Naive B cell (primary cell): Measurements from ENCODE around the gene C22orf42. TPM values are rescaled to one million over a fixed set of nuclear protein-coding genes. Genes with fewer than 3 reads are reported as not detected.
A peak's percentile ranks its signal among the peaks of the same experiment; 100 is the strongest.
"Not testable (repeated sequence)": the region's sequence is repeated elsewhere in the genome, so short reads cannot be mapped to it uniquely, and the experiment has no call there.

ENCODE experiments used
- ATAC-seq, 2 donors: fragments of 150-1000 bp; cut with Tn5 transposase; 2 replicates each; pipeline ENCODE4 v1.10.0; 2021; ENCODE audit warnings: low read depth in 2 of 2, mild to moderate bottlenecking in 2 of 2, moderate library complexity in 2 of 2
- DNase-seq: peaks from one replicate; pipeline ENCODE4 v3.0.0; 2022
- H3K27ac Mint-ChIP-seq, 6 donors: one replicate each; pipeline ENCODE4 v1.8.0; 2020 to 2022; ENCODE audit warnings: mild to moderate bottlenecking in 6 of 6, mixed read lengths in 6 of 6, moderate library complexity in 5 of 6, inconsistent platforms in 2 of 6
- H3K27me3 Mint-ChIP-seq, 3 donors: one replicate each; pipeline ENCODE4 v1.8.0; 2021 to 2022; ENCODE audit warnings: mixed read lengths in 3 of 3, mild to moderate bottlenecking in 1 of 3
- H3K36me3 Mint-ChIP-seq, 2 donors: one replicate each; pipeline ENCODE4 v1.8.0; 2020 to 2022; ENCODE audit warnings: mixed read lengths in 2 of 2, inconsistent platforms in 1 of 2, mild to moderate bottlenecking in 1 of 2
- H3K4me1 Mint-ChIP-seq, 3 donors: one replicate each; pipeline ENCODE4 v1.8.0; 2020 to 2022; ENCODE audit warnings: mixed read lengths in 3 of 3, inconsistent platforms in 1 of 3, mild to moderate bottlenecking in 1 of 3, moderate library complexity in 1 of 3
- H3K4me3 Mint-ChIP-seq, 8 donors: one replicate each; pipeline ENCODE4 v1.8.0; 2020 to 2022; ENCODE audit warnings: mild to moderate bottlenecking in 8 of 8, mixed read lengths in 8 of 8, moderate library complexity in 8 of 8, inconsistent platforms in 2 of 8
- H3K9me3 Mint-ChIP-seq, 7 donors: one replicate each; pipeline ENCODE4 v1.8.0; 2020 to 2022; ENCODE audit warnings: mixed read lengths in 7 of 7, mild to moderate bottlenecking in 5 of 7, inconsistent platforms in 2 of 7, moderate library complexity in 1 of 7
- polyA plus RNA-seq, 6 donors: library from polyadenylated mRNA; unstranded; fragments of 300-500 nt; fragmentation: Illumina TruSeq; gene quantifications; one replicate each; pipeline ENCODE4 v1.2.3, GENCODE V29; 2021; ENCODE audit warnings: low read depth in 6 of 6

C22orf42 gene
- polyA plus RNA-seq, 6 donors from 2014 or later = not detected

DNA sequence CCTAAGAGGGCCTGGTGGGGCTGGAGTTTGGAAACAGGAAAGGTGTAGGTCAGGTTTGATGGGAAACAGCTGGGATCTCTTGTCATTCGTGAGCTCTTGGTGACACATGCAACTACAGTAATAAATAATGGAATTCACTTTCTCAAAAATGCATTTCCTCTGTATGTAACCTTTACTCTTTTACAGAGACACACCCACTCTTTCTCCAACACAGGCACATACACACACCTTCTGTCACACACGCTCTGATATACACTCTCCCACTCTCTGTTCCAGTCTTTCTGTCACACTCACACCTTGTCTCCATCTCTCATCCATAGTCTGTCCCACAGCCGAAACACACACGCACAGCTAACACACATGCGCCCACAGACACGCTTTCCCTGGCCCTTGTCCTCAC, 6.6 kb upstream of the C22orf42 start:
- H3K4me1 Mint-ChIP-seq = peaks cover 0 to 2% (median 0%) of the 10 kb centered on the region in 3 donors
- DNase-seq (no peak), ATAC-seq (no peak)
- peaks cover 14 to 34% (median 30%) of the 10 kb centered on the region in 3 donors for H3K27me3 Mint-ChIP-seq
- H3K4me3 Mint-ChIP-seq = no peak overlapping the region
- peaks cover 0 to 2% (median 0%) of the 10 kb centered on the region in 7 donors for H3K9me3 Mint-ChIP-seq
- peak overlapping the region in 1 of 6 donors; percentile 2 for H3K27ac Mint-ChIP-seq
- no peaks in the 10 kb centered on the region for H3K36me3 Mint-ChIP-seq

DNA sequence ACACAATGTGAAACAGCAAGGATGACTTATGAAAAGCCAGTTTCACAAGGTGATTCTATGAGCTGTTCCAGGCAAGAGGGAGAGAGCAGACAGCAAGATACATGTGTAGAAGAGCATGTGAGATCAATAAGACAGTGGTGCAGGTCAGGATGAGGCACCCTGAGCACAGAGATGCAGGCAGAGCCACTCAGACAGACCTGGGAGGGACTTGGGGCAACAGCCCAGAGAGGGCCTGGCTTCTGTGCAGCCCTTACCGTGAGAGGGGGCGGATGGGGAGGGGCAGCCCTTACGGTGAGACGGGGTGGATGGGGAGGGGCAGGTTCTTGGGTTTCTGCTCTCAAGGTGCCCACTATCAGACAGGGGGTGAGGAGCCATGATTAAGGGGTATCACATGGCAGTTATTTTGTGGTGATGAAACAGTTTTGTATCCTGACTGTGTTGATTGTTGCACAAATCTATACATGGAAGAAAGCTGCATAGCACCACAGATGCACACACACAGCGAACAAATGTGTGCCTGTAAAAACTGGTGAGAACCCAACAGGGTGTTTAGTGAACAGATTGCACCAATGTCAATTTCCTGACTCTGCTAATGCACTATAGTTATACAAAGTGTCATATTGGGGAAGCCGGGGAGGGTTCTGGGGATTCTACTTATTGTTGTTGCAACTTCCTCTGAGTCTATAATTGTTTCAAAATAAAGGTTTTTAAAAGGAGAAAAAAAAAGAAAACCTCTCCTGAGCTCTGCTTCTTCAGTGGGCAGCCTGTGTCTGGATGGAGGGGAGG, 5.2 kb upstream of the C22orf42 start:
- ATAC-seq (no peak), DNase-seq (no peak)
- Mint-ChIP-seq H3K4me1 (peaks cover 0 to 2% (median 0%) of the 10 kb centered on the region in 3 donors), H3K27ac (no peak overlapping the region), H3K4me3 (no peak overlapping the region), H3K27me3 (peaks cover 14 to 33% (median 30%) of the 10 kb centered on the region in 3 donors), H3K36me3 (no peaks in the 10 kb centered on the region), H3K9me3 (peaks cover 0 to 2% (median 0%) of the 10 kb centered on the region in 7 donors)

DNA sequence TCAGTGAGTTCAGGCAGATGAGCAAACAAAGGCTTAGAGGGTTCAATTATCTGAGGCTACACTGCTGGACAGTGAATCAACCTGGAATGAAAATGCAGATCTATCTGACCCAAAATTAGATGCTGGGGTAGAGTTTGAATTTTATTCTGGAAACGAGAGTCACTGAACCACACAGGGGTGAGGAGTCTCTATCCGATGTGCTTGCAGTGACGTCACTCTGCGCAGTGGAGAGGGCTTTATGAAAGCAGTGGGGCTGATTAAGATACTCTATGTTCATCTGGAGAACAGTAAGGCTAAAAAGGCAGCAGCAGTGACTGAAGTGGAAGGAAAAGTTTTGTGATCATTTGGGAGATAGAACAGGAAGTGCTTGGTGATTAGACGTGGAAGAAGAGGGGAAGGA, 1.3 kb upstream of the C22orf42 start:
- not testable (repeated sequence) for H3K4me3 Mint-ChIP-seq, ATAC-seq, DNase-seq, H3K9me3 Mint-ChIP-seq, H3K4me1 Mint-ChIP-seq, H3K36me3 Mint-ChIP-seq, H3K27ac Mint-ChIP-seq
- H3K27me3 Mint-ChIP-seq = peaks cover 18 to 23% (median 20%) of the 10 kb centered on the region in 3 donors

DNA sequence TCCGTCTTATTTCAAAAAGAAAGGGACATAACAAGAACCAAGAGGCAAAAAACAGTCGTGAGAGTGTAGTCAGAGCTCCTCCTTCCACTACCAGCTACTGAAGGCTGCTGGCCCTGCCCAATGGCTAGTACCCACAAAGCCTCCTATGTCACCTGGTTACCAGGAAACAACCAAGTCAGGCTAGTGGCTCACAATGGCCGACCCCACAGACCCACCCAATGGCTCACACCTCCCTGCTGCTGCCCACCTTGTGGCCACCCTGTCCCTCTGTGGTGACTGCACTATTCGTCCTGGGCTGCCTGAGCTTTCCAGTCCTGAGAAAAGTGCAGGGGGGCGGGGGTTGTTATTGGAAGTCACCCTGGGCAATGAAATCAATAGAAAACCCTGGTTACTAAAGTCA, 1.5 kb downstream of the C22orf42 start:
- not testable (repeated sequence) for ATAC-seq, H3K36me3 Mint-ChIP-seq, H3K4me1 Mint-ChIP-seq, H3K9me3 Mint-ChIP-seq, H3K27ac Mint-ChIP-seq, DNase-seq, H3K4me3 Mint-ChIP-seq
- H3K27me3 Mint-ChIP-seq = peaks cover 8 to 12% (median 11%) of the 10 kb centered on the region in 3 donors

DNA sequence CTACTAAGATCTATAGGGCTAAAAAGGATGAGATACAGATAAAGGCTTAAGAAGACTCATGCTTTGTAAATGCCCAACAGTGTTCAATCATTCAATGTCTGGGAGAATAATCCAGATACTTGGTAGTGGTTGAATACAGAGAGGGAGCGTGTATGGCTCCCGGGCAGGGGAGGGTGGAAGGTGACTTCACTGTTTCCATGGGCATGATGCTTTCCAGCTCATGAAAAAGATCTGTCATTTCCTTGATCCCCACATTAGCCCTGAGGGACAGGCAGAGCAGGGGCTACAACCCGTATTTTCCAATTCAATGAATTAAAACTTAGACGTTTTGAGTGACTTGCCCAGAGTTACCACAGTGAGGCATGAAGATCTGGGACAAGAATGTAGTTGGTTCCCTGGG, 4.4 kb downstream of the C22orf42 start:
- not testable (repeated sequence) for H3K4me3 Mint-ChIP-seq, H3K36me3 Mint-ChIP-seq

DNA sequence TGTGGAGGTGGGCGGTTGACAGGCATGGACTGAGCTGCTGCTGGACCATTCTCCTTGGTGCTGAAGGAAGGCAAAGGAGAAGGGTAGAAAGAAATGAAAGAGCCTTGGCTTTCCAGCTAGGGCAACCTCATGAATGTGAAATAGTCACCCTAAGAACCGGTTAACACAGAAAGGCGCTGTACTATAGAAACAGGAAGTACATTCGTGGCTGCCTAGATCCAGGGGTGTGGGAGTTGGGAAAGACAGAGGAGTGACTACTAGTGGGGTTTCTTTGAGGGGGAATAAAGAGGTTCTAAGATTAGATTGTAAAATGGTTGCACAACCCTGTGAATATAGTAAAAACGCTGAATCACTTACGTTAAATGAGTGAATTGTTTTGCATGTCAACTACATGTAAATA, 7.5 kb downstream of the C22orf42 start:
- not testable (repeated sequence) for H3K4me3 Mint-ChIP-seq, DNase-seq, ATAC-seq, H3K36me3 Mint-ChIP-seq, H3K27ac Mint-ChIP-seq
- Mint-ChIP-seq H3K27me3 (peaks cover 0 to 16% (median 4%) of the 10 kb centered on the region in 3 donors), H3K9me3 (peaks cover 5 to 21% (median 13%) of the 10 kb centered on the region in 7 donors), H3K4me1 (peaks cover 8 to 14% (median 12%) of the 10 kb centered on the region in 3 donors)

More for the DNA sequence above, 4.4 kb downstream of the C22orf42 start:
- DNase-seq, ATAC-seq, H3K4me1 Mint-ChIP-seq, H3K27ac Mint-ChIP-seq, H3K9me3 Mint-ChIP-seq: not testable (repeated sequence)
- H3K27me3 Mint-ChIP-seq = peaks cover 8 to 16% (median 11%) of the 10 kb centered on the region in 3 donors

DNA sequence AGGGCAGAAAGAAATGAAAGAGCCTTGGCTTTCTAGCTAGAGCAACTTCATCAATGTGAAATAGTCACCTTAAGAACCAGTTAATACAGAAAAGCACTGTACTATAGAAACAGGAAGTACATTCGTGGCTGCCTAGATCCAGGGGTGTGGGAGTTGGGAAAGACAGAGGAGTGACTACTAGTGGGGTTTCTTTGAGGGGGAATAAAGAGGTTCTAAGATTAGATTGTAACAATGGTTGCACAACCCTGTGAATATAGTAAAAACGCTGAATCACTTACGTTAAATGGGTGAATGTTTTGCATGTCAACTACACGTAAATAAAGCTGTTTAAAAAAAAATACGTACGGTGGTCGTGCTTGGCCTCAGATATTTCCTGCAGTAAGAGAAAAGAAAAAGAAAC, 8.5 kb downstream of the C22orf42 start:
- not testable (repeated sequence) for H3K27ac Mint-ChIP-seq, H3K4me3 Mint-ChIP-seq, DNase-seq, ATAC-seq, H3K36me3 Mint-ChIP-seq
- peaks cover 0 to 12% (median under 1%) of the 10 kb centered on the region in 3 donors for H3K27me3 Mint-ChIP-seq
- peaks cover 8 to 14% (median 12%) of the 10 kb centered on the region in 3 donors for H3K4me1 Mint-ChIP-seq
- H3K9me3 Mint-ChIP-seq = peaks cover 5 to 21% (median 13%) of the 10 kb centered on the region in 7 donors

DNA sequence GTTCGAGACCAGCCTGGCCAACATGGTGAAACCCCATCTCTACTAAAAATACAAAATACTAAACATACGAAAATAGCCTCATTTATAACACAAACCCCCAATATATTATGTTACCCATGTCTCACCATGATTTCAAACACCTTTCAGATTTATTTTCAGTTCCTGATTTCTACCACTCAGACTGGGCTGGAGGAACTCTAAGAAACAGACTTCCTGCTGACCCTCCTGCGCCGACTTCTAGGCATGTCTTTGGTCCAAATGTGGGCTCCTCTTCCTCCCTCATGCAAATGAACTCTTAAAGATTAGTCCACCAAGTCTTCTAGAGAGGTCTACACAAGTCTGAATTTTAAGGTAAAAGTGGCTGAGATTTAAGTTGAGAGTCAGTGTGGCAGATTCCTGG, 10.7 kb downstream of the C22orf42 start:
- H3K9me3 Mint-ChIP-seq = peaks cover 5 to 28% (median 16%) of the 10 kb centered on the region in 7 donors
- H3K27me3 Mint-ChIP-seq, H3K36me3 Mint-ChIP-seq: not testable (repeated sequence)
- H3K27ac Mint-ChIP-seq = peak overlapping the region in 2 of 6 donors; percentile 21 to 25
- peak overlapping the region in 3 of 8 donors; percentile 6 to 59 (median 54) for H3K4me3 Mint-ChIP-seq
- ATAC-seq (peak; percentile 32 to 44), DNase-seq (peak; percentile 18)
- H3K4me1 Mint-ChIP-seq = peaks cover 23 to 27% (median 25%) of the 10 kb centered on the region in 3 donors

DNA sequence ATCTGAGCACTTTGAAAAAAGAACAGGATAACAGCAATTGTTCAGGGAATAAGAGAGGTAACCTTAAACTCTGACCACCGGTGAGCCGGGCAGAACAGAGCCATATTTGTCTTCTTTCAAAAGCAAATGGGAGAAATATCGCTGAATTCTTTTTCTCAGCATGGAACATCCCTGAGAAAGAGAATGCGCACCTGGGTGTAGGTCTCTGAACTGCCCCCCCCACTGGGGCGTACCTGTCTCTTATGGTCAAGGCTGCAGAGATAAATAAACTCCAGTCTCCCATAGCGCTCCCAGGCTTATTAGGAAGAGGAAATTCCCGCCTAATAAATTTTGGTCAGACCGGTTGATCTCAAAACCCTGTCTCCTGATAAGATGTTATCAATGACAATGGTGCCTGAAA, 12.0 kb downstream of the C22orf42 start:
- DNase-seq, H3K27me3 Mint-ChIP-seq, ATAC-seq, H3K4me3 Mint-ChIP-seq, H3K27ac Mint-ChIP-seq, H3K36me3 Mint-ChIP-seq: not testable (repeated sequence)
- H3K9me3 Mint-ChIP-seq = peaks cover 5 to 28% (median 16%) of the 10 kb centered on the region in 7 donors
- H3K4me1 Mint-ChIP-seq = peaks cover 23 to 31% (median 27%) of the 10 kb centered on the region in 3 donors

DNA sequence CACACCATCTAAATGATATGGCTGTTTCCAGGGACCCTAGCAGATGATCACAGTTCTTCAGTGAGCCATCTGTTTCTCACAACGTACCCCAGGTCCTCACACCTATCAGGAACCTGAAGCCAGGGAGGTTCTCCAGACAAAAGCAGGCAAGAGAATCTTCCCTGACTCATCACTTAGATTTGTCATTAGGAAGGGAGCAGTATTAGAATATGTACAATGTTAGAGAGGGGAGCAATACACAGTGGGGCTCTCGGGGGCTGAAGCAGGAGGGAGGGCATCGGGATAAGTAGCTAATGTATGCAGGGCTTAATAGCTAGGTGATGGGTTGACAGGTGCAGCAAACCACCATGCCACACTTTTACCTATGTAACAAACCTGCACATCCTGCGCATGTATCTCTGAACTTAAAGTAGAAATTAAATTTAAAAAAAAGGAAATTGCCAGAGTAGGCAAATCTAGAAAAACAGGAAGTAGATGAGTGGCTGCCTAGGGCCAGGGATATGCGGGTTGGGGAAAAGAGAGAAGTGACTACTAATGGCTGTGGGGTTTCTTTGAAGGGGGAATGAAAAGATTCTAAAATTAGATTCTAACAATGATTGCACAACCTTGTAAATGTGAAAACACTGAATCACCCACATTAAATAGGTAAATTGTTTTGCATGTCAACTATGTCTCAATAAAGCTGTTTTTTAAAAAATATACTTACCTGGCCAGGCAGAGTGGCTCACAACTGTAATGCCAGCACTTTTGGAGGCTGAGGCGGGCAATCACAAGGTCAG, 14.4 kb downstream of the C22orf42 start:
- H3K4me1 Mint-ChIP-seq = peaks cover 19 to 35% (median 27%) of the 10 kb centered on the region in 3 donors
- peaks cover 5 to 28% (median 16%) of the 10 kb centered on the region in 7 donors for H3K9me3 Mint-ChIP-seq
- peaks cover 0 to 7% of the 10 kb centered on the region in 2 donors for H3K36me3 Mint-ChIP-seq
- peak; percentile 96 to 97 for ATAC-seq
- H3K27me3 Mint-ChIP-seq = no peaks in the 10 kb centered on the region
- H3K27ac Mint-ChIP-seq = peak overlapping the region; percentile 13 to 70 (median 42)
- peak overlapping the region in 7 of 8 donors; percentile 4 to 66 (median 34) for H3K4me3 Mint-ChIP-seq
- peak; percentile 71 for DNase-seq

DNA sequence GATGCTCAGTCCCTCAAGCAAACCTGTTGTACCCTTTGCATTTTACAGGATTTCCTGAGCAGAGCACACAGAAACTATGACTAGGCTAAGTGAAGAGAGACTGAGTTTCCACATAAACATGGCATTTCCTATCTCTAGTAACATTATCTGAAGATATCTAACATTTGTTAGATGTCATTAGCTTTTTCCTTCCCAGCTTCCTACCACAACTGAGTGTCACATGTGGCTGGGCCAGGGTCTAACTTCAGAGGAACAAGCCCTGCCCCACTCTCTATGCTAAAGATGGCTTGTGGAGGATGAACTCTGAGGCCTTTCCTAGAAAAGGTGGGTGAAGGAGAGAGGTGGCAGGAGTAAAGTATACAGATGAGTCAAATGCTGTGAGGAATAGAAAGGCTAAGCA, 16.5 kb downstream of the C22orf42 start:
- H3K27ac Mint-ChIP-seq = peak overlapping the region in 3 of 6 donors; percentile 16 to 81 (median 29)
- peaks cover 15 to 31% (median 26%) of the 10 kb centered on the region in 3 donors for H3K4me1 Mint-ChIP-seq
- ATAC-seq (no peak), DNase-seq (no peak)
- H3K27me3 Mint-ChIP-seq = no peaks in the 10 kb centered on the region
- peaks cover 4 to 6% of the 10 kb centered on the region in 2 donors for H3K36me3 Mint-ChIP-seq
- H3K4me3 Mint-ChIP-seq = no peak overlapping the region
- H3K9me3 Mint-ChIP-seq = peaks cover 0 to 21% (median 9%) of the 10 kb centered on the region in 7 donors

DNA sequence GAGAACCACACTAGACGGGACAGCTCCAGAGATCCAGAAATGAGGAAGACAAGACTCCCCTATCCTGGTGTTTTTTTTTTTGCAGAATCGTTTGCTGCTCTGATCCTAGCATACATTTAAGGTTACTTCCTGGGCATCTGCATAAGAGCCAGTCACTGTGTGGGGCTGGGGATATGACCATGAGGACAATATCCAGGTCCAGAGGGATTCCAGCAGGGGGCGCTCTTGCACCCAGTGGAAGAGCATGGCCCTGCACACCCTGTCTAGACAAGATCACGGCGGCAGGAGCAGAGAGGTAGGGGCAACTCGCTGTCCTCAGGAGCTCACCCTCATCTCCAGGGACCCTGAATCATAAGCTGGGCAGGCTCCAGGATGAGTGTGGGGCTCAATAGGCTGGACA, 18.4 kb downstream of the C22orf42 start:
- Mint-ChIP-seq H3K4me1 (peaks cover 19 to 34% (median 29%) of the 10 kb centered on the region in 3 donors), H3K9me3 (peaks cover 0 to 12% (median 6%) of the 10 kb centered on the region in 7 donors)
- not testable (repeated sequence) for ATAC-seq, DNase-seq, H3K27me3 Mint-ChIP-seq, H3K4me3 Mint-ChIP-seq, H3K27ac Mint-ChIP-seq, H3K36me3 Mint-ChIP-seq

DNA sequence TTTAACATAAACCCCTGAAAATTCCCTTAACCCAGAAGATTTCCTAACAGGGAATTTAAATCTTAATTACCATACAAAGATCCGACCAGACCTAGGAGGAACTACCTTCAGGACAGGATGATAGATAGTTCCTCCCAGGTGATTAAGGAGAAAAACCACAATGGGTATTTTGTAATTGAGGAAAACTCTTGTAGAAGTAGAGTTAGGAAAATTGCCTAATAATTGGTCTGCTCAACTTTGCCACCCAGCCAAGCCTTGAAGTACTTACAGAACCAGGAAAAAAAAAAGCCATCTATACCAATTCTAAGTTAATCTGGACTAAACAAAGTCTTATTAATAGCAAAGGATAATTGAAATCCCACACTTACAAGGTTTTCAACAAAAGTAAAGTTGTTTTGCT, 20.5 kb downstream of the C22orf42 start:
- Mint-ChIP-seq H3K4me3 (peak overlapping the region in 7 of 8 donors; percentile 77 to 95 (median 84)), H3K27ac (peak overlapping the region in 1 of 6 donors; percentile 91), H3K4me1 (peaks cover 12 to 18% (median 14%) of the 10 kb centered on the region in 3 donors)
- H3K36me3 Mint-ChIP-seq, DNase-seq, H3K27me3 Mint-ChIP-seq, ATAC-seq, H3K9me3 Mint-ChIP-seq: not testable (repeated sequence)
